DMS153 (cell line): ENCODE measurements around the gene CCDC122.

Experiments used
- DNase-seq: peaks from one replicate; lab custom pipeline; 2025; lab: John Stamatoyannopoulos, UW

CCDC122 gene

DNA sequence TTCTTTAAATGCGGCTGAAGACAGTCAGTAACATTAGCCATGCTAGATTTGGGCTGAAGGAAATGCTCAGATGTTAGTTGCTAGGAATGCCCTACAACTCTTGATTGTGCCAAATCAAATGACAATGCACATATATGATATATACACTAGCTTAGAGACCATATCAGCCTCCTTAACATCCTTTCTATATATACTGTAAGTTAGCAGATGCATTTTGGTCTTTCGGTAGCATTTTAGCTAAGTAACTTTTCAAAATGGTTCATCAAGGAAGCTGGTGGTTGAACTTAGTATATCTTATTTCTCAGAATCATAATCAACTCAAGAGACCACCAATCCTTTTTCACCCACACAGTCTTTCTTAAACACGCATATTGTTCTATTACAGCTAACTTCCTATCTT is 78.7 kb downstream of the CCDC122 start:
- no peak for DNase-seq

DNA sequence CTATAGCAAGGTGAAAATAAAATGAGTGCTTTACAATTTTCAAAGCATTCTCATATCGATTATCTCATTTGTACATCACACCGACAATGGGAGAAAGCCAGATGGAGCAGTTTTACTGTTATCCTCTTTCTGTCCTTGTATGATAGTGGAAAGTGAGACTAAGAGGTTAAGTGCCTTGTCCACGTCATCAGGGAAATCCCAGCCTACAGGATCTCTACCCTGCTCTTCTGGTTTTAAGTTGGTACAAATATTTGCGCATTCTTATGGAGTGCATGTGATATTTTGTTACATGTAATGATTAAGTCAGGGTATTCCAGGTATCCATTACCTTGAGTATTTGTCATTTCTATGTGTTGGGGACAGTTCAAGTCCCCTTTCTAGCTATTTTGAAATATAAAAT is 80.3 kb downstream of the CCDC122 start:
- DNase-seq = no peak

DNA sequence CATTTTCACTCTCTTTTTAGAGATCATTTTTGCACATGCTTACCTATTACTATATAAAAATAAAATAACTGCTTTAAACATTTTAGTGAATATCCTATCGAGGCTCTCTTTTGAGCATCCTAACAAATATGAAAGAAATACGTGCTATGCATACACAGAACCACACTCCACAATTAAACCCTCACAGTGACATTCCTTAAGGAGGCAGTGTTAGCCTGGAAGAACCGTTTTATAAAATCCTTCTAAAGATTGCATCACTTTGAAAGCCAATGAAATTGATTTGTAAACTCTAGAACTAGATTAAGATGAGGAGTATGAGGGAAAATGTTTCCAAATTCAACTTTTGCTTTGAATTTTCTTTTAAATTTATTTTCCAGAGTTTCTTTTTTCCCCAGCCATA is 81.7 kb downstream of the CCDC122 start:
- no peak for DNase-seq

DNA sequence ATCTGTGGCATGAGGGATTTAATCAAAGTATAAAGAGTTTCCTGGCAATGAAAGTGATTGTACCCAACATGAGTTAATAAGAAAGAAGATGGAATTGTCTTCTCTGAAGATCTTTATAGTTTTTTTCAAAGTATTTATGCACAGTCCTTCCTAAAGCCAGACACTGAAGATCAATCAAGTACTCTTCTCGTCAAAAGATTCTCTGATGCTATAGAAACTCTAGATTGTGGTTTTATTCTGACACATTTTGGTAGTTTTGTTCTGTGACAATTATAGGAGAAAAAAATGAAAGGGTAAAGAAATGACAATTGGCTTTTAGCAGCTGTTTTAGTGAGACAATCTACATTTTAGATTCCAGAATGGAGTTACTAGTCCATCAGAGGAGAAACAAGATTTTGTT is 82.4 kb downstream of the CCDC122 start:
- no peak for DNase-seq

DNA sequence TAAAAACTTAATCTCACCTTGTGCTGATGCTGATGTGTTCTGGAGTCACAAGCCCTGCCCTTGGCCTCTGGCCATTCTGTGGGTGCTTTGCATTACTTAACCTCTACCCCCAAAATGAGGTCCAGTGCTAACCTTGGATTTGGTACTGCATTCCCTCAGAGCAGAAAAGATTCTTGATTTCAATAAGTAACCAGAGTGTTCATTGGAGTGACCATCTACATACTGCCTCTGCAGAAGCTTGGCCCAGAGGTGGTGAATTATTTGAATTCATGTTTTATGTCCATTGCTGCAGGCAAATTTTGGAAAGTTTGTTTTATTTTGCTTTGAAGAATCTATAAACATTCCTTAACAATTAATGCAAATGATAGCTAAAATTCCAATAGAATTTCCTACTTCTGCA is 85.1 kb downstream of the CCDC122 start:
- no peak for DNase-seq

DNA sequence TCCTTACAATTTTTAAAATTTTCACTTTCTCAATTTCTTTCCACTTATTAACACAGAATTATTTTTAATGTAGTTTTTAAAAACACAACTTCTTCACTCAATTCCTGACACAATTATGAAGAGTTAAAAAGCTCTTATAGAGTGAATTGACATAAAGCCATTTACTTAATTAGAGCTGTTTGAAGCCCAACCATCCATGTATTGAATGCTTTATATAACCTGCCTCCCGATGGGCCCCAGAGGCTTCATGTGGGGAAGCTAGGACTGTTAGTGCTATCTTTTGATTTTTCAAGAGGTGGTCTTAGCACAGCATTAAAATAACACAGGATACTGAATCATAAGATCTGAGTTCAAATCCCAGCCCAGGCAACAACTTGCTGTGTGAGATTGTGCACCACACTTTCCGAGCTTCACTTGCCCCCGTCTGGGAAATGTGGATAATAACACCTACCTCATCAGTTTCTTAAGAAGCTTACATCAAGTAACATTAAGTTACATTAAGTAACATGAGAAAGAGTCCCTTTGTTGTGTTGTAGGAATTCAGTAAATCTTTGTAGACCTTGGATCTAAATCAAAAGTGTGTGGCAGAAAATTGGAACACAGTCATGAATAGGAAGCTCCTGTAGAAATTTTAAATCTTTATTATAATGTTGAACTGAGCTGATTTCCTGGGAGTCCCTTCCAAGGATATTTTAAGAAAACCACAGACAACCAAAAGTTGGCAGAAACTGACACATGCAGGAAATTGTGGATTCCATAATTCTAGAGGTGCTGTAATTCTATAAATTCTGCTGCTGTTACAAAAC is 87.3 kb downstream of the CCDC122 start:
- DNase-seq = no peak

DNA sequence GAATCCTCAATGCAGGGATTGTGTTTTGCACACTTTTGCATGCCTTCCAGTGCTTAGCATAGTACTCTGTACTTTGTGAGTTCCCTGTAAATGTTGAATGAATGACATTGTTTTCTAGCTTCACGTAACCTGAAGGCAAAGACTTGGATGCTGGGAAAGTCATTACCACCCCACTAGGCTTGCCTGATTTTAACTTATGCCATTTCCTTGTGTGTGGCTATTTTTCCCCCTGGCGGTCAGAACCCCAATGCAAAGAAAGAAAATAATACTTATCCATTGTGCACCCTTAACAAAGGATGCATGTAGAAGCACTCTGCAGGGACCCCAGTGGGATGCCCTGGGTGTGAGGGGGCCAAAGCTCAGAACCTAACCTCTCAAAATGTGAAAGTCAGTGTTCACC is 91.5 kb downstream of the CCDC122 start:
- DNase-seq = peak; percentile 29

DNA sequence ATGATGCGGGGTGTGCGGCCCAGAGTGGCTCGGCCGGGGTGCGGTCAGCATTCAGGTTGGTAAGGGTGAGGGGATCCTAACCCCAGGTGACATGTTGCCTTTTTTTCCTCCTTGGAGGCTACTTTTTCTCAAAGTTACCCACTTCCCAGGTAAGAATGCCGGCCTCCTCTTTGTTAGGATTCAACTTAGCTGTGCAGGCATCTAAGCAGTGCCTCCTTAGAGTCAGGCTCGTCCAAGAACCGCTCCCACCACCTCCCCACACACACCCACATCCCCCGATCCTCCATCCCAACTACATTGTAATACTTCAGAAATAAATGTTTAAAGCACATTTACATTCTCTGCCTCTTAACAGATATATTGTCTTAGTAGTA is 92.0 kb downstream of the CCDC122 start:
- DNase-seq = no peak

DNA sequence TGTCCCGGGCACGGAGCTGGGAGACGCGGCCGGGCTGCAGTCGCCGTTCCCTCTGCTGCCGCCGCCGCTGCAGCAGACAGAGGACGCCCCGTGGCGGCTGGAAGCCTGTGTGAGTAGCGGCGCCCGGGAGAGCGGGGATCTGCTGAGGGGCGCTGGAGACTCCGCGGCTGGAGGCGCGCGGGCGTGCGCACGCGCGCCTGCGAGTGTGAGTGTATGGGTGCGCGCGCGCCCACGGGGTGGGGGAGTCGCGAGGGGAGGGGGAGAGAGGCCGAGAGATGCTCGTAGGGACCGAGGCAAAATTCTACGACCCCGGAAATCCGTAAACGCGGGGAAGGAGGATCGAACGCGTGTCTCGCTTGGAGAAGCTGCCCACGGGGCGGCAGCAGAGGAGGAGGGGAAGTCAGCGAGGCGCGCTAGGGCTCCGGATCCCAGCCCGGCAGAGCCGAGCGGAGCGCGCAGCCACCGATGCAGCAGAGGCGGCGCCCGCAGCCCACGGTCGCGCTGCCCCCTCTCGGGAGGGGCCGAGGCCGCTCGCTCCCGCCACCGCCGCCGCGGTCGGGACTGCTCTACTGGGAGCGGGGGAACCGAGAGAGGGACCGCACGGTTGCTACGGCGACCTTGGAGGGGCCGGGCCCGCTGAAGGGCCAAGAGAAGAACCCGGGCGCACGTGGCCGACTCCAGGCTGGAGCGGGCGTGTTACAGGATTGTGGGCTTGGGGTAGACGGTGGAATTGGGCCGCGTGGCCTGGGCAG is 92.6 kb downstream of the CCDC122 start, which contains the start of gene ENOX1:
TSS of gene ENOX1 (minus strand) at position 207 of the 752 bp plus-strand sequence.
- peak; percentile 52 for DNase-seq

DNA sequence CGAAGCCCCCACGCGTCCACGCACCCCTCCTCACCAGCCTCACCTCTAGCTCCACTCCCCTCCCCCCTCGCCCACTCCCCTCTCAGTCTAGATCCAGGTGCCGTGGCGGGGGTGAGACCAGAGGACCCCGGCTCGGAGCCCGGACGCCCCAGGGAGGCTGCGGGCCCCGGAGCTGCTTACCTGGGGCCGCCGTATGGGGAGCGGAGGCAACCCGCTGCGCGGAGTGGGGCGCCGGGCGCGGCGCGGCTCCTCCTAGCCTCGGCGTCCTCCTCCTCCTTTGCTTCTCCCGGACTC is 93.1 kb downstream of the CCDC122 start:
- no peak for DNase-seq
